WTC11 (cell line): ENCODE results near the gene INPP4B. TPM values are rescaled to one million over a fixed set of nuclear protein-coding genes. Genes with fewer than 3 reads are reported as not detected.

ENCODE experiments used
- ATAC-seq: fragments of 200-7000 bp; cut with Tn5 transposase; 2 replicates; pipeline ENCODE4 v1.10.0; 2021; ENCODE audit warnings: mild to moderate bottlenecking, moderate library complexity
- CTCF ChIA-PET: fragments of 300-600 bp; sonication (Branson Sonifier 250); formaldehyde crosslinking; loops from one replicate; lab custom pipeline; 2021; ENCODE audit warnings: antibody characterized with exemption; lab: Charles Lee
- POLR2A ChIA-PET: fragments of 350-600 bp; sonication (Branson Sonifier 250); formaldehyde crosslinking; loops from one replicate; lab custom pipeline; 2021; ENCODE audit warnings: antibody characterized with exemption; lab: Charles Lee
- DNase-seq: peaks from one replicate; pipeline ENCODE4 v3.0.0; 2021; ENCODE audit warnings: low spot score
- H3K27ac Mint-ChIP-seq: 2 replicates; pipeline ENCODE4 v1.8.0; 2021; ENCODE audit warnings: mixed read lengths
- H3K27me3 Mint-ChIP-seq: 2 replicates; pipeline ENCODE4 v1.8.0; 2021; ENCODE audit warnings: low read depth, mild to moderate bottlenecking, moderate library complexity, mixed read lengths
- H3K36me3 Mint-ChIP-seq: 2 replicates; pipeline ENCODE4 v1.8.0; 2021; ENCODE audit warnings: mixed read lengths
- H3K4me1 Mint-ChIP-seq: 2 replicates; pipeline ENCODE4 v1.8.0; 2022; ENCODE audit warnings: mixed read lengths
- H3K4me3 Mint-ChIP-seq: 2 replicates; pipeline ENCODE4 v1.8.0; 2021; ENCODE audit warnings: mild to moderate bottlenecking, moderate library complexity, mixed read lengths
- H3K9me3 Mint-ChIP-seq: 2 replicates; pipeline ENCODE4 v1.8.0; 2021; ENCODE audit warnings: mixed read lengths
- ATF1 ChIP-seq: sonication (generic); formaldehyde crosslinking; IDR thresholded peaks from 2 replicates; pipeline ENCODE4 v1.8.1; 2023; ENCODE audit warnings: mild to moderate bottlenecking, moderate library complexity, missing genetic modification reagents
- ELF4 ChIP-seq: sonication (generic); formaldehyde crosslinking; IDR thresholded peaks from 2 replicates; pipeline ENCODE4 v1.8.1; 2022; ENCODE audit warnings: low read depth, mild to moderate bottlenecking, moderate library complexity, missing genetic modification reagents
- GABPB1 ChIP-seq: sonication (generic); formaldehyde crosslinking; IDR thresholded peaks from 2 replicates; pipeline ENCODE4 v1.8.1; 2023; ENCODE audit warnings: mild to moderate bottlenecking, missing genetic modification reagents
- IRF1 ChIP-seq: sonication (generic); formaldehyde crosslinking; IDR thresholded peaks from 2 replicates; pipeline ENCODE4 v1.8.0; 2023; ENCODE audit warnings: missing genetic modification reagents
- JUN ChIP-seq: sonication (generic); formaldehyde crosslinking; IDR thresholded peaks from 2 replicates; pipeline ENCODE4 v1.8.0; 2023; ENCODE audit warnings: mild to moderate bottlenecking, missing genetic modification reagents
- KAT7 ChIP-seq: sonication (generic); formaldehyde crosslinking; IDR thresholded peaks from 2 replicates; pipeline ENCODE4 v1.8.1; 2023; ENCODE audit warnings: missing genetic modification reagents, mild to moderate bottlenecking, borderline replicate concordance
- NR3C1 ChIP-seq: sonication (generic); formaldehyde crosslinking; conservative IDR thresholded peaks from 2 replicates; pipeline ENCODE4 v1.8.1; 2023; ENCODE audit warnings: low read depth, mild to moderate bottlenecking, missing genetic modification reagents
- OVOL2 ChIP-seq: fragments of 250-450 bp; sonication (Bioruptor Pico); IDR thresholded peaks from 2 replicates; pipeline ENCODE4 v1.9.0; 2021; ENCODE audit warnings: mild to moderate bottlenecking, borderline replicate concordance
- PRDM15 ChIP-seq: sonication (generic); formaldehyde crosslinking; IDR thresholded peaks from 2 replicates; pipeline ENCODE4 v1.8.0; 2022; ENCODE audit warnings: missing genetic modification reagents
- PRRX2 ChIP-seq: fragments of 250-450 bp; sonication (Bioruptor Pico); IDR thresholded peaks from 2 replicates; pipeline ENCODE4 v1.8.0; 2021; ENCODE audit warnings: mild to moderate bottlenecking
- RELA ChIP-seq: sonication (generic); formaldehyde crosslinking; IDR thresholded peaks from 2 replicates; pipeline ENCODE4 v1.8.1; 2022; ENCODE audit warnings: missing genetic modification reagents, mild to moderate bottlenecking, borderline replicate concordance
- SOX15 ChIP-seq: fragments of 250-450 bp; sonication (Bioruptor Pico); IDR thresholded peaks from 2 replicates; pipeline ENCODE4 v1.9.0; 2021; ENCODE audit warnings: mild to moderate bottlenecking
- STAT6 ChIP-seq: sonication (generic); formaldehyde crosslinking; conservative IDR thresholded peaks from 2 replicates; pipeline ENCODE4 v1.8.1; 2023; ENCODE audit warnings: mild to moderate bottlenecking, low read depth, missing genetic modification reagents, moderate library complexity
- ZMAT4 ChIP-seq: fragments of 250-450 bp; sonication (Bioruptor Pico); IDR thresholded peaks from 2 replicates; pipeline ENCODE4 v1.9.0; 2021; ENCODE audit warnings: mild to moderate bottlenecking
- ZNF121 ChIP-seq: sonication (generic); formaldehyde crosslinking; IDR thresholded peaks from 2 replicates; pipeline ENCODE4 v1.8.0; 2023; ENCODE audit warnings: missing genetic modification reagents
- ZNF416 ChIP-seq: fragments of 250-450 bp; sonication (Bioruptor Pico); IDR thresholded peaks from 2 replicates; pipeline ENCODE4 v1.9.0; 2021; ENCODE audit warnings: mild to moderate bottlenecking, inconsistent platforms
- total RNA-seq: library from RNA; stranded (reverse); gene quantifications from 3 replicates; pipeline ENCODE4 v1.2.3, GENCODE V29; 2021
- TF ChIP-seq, protein P1 (sequence below): fragments of 250-450 bp; sonication (Bioruptor Pico); IDR thresholded peaks from 2 replicates; pipeline ENCODE4 v2.1.2; 2022; ENCODE audit warnings: mild to moderate bottlenecking, moderate library complexity
- TF ChIP-seq, protein P2 (sequence below): fragments of 250-450 bp; sonication (Bioruptor Pico); IDR thresholded peaks from 2 replicates; pipeline ENCODE4 v1.9.0; 2021; ENCODE audit warnings: mild to moderate bottlenecking
- TF ChIP-seq, protein P3 (sequence below): sonication (generic); formaldehyde crosslinking; IDR thresholded peaks from 2 replicates; pipeline ENCODE4 v1.8.1; 2022; ENCODE audit warnings: low read depth, mild to moderate bottlenecking, moderate library complexity, missing genetic modification reagents, borderline replicate concordance

The INPP4B gene
- total RNA-seq, 1 experiment from 2014 or later, result 0.92 TPM

GRCh38 chr4:142201041-142201440, 645.1 kb downstream of the INPP4B start (continued):
- TF ChIP-seq, protein P1, sequence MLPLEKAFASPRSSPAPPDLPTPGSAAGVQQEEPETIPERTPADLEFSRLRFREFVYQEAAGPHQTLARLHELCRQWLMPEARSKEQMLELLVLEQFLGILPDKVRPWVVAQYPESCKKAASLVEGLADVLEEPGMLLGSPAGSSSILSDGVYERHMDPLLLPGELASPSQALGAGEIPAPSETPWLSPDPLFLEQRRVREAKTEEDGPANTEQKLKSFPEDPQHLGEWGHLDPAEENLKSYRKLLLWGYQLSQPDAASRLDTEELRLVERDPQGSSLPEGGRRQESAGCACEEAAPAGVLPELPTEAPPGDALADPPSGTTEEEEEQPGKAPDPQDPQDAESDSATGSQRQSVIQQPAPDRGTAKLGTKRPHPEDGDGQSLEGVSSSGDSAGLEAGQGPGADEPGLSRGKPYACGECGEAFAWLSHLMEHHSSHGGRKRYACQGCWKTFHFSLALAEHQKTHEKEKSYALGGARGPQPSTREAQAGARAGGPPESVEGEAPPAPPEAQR (CRISPR knock-in tag), result no peak
- TF ChIP-seq PRRX2 (no peak), ELF4 (no peak), JUN (CRISPR knock-in tag) (no peak), ZMAT4 (no peak), OVOL2 (CRISPR knock-in tag) (no peak)
- TF ChIP-seq, all 79 proteins: peak for 0

GRCh38 chr4:142194905-142195304, 651.2 kb downstream of the INPP4B start:
- DNase-seq (no peak), ATAC-seq (no peak)
- ChIA-PET POLR2A (no interaction called here), CTCF (no interaction called here)
- Mint-ChIP-seq H3K36me3 (no peaks in the 10 kb centered on the region), H3K4me3 (0 out of 2 replicates have a peak overlapping the region, but pooled peaks have one; percentile 12), H3K9me3 (no peaks in the 10 kb centered on the region), H3K4me1 (peaks cover 33% of the 10 kb centered on the region), H3K27me3 (no peaks in the 10 kb centered on the region), H3K27ac (peak overlapping the region; percentile 91; the same call in 1 of the 2 replicates)
- TF ChIP-seq ZNF121 (no peak), GABPB1 (CRISPR knock-in tag) (no peak), RELA (CRISPR knock-in tag) (no peak), ZNF416 (CRISPR knock-in tag) (no peak), NR3C1 (no peak), KAT7 (no peak), PRRX2 (no peak), STAT6 (CRISPR knock-in tag) (no peak), SOX15 (CRISPR knock-in tag) (no peak), IRF1 (no peak), PRDM15 (CRISPR knock-in tag) (no peak), ATF1 (CRISPR knock-in tag) (no peak)
- TF ChIP-seq, protein P2, sequence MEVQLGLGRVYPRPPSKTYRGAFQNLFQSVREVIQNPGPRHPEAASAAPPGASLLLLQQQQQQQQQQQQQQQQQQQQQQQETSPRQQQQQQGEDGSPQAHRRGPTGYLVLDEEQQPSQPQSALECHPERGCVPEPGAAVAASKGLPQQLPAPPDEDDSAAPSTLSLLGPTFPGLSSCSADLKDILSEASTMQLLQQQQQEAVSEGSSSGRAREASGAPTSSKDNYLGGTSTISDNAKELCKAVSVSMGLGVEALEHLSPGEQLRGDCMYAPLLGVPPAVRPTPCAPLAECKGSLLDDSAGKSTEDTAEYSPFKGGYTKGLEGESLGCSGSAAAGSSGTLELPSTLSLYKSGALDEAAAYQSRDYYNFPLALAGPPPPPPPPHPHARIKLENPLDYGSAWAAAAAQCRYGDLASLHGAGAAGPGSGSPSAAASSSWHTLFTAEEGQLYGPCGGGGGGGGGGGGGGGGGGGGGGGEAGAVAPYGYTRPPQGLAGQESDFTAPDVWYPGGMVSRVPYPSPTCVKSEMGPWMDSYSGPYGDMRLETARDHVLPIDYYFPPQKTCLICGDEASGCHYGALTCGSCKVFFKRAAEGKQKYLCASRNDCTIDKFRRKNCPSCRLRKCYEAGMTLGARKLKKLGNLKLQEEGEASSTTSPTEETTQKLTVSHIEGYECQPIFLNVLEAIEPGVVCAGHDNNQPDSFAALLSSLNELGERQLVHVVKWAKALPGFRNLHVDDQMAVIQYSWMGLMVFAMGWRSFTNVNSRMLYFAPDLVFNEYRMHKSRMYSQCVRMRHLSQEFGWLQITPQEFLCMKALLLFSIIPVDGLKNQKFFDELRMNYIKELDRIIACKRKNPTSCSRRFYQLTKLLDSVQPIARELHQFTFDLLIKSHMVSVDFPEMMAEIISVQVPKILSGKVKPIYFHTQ, result no peak
- TF ChIP-seq, protein P3, sequence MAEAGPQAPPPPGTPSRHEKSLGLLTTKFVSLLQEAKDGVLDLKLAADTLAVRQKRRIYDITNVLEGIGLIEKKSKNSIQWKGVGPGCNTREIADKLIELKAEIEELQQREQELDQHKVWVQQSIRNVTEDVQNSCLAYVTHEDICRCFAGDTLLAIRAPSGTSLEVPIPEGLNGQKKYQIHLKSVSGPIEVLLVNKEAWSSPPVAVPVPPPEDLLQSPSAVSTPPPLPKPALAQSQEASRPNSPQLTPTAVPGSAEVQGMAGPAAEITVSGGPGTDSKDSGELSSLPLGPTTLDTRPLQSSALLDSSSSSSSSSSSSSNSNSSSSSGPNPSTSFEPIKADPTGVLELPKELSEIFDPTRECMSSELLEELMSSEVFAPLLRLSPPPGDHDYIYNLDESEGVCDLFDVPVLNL, result no peak
